Keratinocyte (primary cell): ENCODE results near the gene F2RL2.

Experiments
- EZH2 ChIP-seq: IDR thresholded peaks from one replicate; pipeline ENCODE4 v1.6.1; 2012; ENCODE audit warnings: inconsistent platforms, mild to moderate bottlenecking, low read length, moderate library complexity
- TF ChIP-seq, protein P1 (sequence below), 3 experiments: IDR thresholded peaks in 1 of 3; conservative IDR thresholded peaks in 1 of 3; optimal IDR thresholded peaks in 1 of 3; 2 replicates in 2 of 3; 3 replicates in 1 of 3; pipeline versions ENCODE3 to v1.5.1; 2011; ENCODE audit warnings: low read length in 3 of 3, mild to moderate bottlenecking in 3 of 3, moderate library complexity in 2 of 3, control low read depth in 1 of 3, inconsistent platforms in 1 of 3; ENCODE audit not compliant: insufficient read depth in 2 of 3; ENCODE audit errors: extremely low read depth in 1 of 3

DNA sequence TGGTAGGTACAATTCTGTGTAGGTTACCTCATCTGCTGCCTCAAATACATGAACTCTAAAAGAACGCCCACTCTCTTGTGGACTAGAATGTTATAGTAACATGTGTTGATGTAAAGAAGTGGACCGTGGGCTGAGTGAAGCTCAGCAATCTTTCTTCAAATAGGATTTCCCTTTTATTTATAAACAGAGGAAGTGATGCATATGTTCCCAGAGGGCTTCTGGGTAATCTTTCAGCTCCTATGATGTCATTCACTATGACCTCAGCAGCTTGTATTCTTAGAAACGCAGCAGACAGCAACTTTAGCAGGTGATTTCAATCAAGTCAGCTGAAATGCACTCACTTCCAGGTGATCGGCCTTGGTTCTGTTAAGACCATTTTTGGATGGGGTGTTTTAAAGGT is 14.4 kb downstream of the F2RL2 start:
- TF ChIP-seq, protein P1, sequence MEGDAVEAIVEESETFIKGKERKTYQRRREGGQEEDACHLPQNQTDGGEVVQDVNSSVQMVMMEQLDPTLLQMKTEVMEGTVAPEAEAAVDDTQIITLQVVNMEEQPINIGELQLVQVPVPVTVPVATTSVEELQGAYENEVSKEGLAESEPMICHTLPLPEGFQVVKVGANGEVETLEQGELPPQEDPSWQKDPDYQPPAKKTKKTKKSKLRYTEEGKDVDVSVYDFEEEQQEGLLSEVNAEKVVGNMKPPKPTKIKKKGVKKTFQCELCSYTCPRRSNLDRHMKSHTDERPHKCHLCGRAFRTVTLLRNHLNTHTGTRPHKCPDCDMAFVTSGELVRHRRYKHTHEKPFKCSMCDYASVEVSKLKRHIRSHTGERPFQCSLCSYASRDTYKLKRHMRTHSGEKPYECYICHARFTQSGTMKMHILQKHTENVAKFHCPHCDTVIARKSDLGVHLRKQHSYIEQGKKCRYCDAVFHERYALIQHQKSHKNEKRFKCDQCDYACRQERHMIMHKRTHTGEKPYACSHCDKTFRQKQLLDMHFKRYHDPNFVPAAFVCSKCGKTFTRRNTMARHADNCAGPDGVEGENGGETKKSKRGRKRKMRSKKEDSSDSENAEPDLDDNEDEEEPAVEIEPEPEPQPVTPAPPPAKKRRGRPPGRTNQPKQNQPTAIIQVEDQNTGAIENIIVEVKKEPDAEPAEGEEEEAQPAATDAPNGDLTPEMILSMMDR (optimal IDR thresholded peaks at IDR 0.05 in 1 of 3, IDR thresholded peaks at IDR 0.05 in 1 of 3, conservative IDR thresholded peaks at IDR 0.05 in 1 of 3; ENCODE audit: extremely low read depth in 1 of 3, insufficient read depth in 2 of 3, low read length in 3 of 3), result no peak
- no peak for TF ChIP-seq EZH2
